Neural cell (in vitro differentiated cells): ENCODE data around the gene BTBD18.

ENCODE experiments used
- POLR2AphosphoS5 ChIP-seq: IDR thresholded peaks from 2 replicates; pipeline ENCODE4 v1.6.1; 2012
- RAD21 ChIP-seq: fragments of 450-650 bp; conservative IDR thresholded peaks from 2 replicates; pipeline ENCODE4 v1.6.1; 2014; ENCODE audit warnings: antibody characterized with exemption, mild to moderate bottlenecking, moderate library complexity
- TF ChIP-seq, protein P1 (sequence below): fragments of 450-650 bp; IDR thresholded peaks from 2 replicates; pipeline ENCODE4 v1.5.1; 2014; ENCODE audit warnings: antibody characterized with exemption, mild to moderate bottlenecking, moderate library complexity; ENCODE audit not compliant: poor library complexity, severe bottlenecking
- TF ChIP-seq, protein P2 (sequence below): IDR thresholded peaks from 2 replicates; pipeline ENCODE4 v1.6.1; 2012; ENCODE audit warnings: borderline replicate concordance

DNA sequence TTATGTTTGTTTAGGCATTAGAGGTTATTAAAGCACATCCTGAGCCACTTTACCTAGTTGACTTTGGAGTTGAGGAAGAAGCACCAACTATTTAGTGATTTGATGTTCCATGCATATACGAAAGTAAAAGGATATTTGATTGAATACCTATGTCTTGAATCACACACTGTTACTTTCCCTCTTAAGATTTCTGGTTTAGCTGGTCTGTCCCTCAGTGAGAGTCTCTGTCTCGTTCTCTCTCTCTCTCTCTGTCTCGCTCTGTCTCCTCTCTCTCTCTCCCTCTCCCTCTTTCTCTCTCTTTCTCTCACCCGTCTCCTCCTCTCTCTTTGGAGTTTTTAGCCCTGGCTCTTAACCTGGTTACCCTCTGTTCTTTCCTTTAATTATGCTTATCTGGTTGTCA lies 20.9 kb upstream of the BTBD18 start:
- TF ChIP-seq POLR2AphosphoS5 (no peak), RAD21 (no peak)
- TF ChIP-seq, protein P1, sequence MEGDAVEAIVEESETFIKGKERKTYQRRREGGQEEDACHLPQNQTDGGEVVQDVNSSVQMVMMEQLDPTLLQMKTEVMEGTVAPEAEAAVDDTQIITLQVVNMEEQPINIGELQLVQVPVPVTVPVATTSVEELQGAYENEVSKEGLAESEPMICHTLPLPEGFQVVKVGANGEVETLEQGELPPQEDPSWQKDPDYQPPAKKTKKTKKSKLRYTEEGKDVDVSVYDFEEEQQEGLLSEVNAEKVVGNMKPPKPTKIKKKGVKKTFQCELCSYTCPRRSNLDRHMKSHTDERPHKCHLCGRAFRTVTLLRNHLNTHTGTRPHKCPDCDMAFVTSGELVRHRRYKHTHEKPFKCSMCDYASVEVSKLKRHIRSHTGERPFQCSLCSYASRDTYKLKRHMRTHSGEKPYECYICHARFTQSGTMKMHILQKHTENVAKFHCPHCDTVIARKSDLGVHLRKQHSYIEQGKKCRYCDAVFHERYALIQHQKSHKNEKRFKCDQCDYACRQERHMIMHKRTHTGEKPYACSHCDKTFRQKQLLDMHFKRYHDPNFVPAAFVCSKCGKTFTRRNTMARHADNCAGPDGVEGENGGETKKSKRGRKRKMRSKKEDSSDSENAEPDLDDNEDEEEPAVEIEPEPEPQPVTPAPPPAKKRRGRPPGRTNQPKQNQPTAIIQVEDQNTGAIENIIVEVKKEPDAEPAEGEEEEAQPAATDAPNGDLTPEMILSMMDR: no peak
- TF ChIP-seq, protein P2, sequence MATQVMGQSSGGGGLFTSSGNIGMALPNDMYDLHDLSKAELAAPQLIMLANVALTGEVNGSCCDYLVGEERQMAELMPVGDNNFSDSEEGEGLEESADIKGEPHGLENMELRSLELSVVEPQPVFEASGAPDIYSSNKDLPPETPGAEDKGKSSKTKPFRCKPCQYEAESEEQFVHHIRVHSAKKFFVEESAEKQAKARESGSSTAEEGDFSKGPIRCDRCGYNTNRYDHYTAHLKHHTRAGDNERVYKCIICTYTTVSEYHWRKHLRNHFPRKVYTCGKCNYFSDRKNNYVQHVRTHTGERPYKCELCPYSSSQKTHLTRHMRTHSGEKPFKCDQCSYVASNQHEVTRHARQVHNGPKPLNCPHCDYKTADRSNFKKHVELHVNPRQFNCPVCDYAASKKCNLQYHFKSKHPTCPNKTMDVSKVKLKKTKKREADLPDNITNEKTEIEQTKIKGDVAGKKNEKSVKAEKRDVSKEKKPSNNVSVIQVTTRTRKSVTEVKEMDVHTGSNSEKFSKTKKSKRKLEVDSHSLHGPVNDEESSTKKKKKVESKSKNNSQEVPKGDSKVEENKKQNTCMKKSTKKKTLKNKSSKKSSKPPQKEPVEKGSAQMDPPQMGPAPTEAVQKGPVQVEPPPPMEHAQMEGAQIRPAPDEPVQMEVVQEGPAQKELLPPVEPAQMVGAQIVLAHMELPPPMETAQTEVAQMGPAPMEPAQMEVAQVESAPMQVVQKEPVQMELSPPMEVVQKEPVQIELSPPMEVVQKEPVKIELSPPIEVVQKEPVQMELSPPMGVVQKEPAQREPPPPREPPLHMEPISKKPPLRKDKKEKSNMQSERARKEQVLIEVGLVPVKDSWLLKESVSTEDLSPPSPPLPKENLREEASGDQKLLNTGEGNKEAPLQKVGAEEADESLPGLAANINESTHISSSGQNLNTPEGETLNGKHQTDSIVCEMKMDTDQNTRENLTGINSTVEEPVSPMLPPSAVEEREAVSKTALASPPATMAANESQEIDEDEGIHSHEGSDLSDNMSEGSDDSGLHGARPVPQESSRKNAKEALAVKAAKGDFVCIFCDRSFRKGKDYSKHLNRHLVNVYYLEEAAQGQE: no peak
